Right forelimb (tissue), 1 donor: ENCODE results near the gene DLEC1.
A peak's percentile ranks its signal among the peaks of the same experiment; 100 is the strongest.
"Not testable (repeated sequence)": the region's sequence is repeated elsewhere in the genome, so short reads cannot be mapped to it uniquely, and the experiment has no call there.

ENCODE experiments used
- DNase-seq: peaks from one replicate; pipeline ENCODE4 v3.0.0-alpha.2; 2018

The DLEC1 gene

DNA sequence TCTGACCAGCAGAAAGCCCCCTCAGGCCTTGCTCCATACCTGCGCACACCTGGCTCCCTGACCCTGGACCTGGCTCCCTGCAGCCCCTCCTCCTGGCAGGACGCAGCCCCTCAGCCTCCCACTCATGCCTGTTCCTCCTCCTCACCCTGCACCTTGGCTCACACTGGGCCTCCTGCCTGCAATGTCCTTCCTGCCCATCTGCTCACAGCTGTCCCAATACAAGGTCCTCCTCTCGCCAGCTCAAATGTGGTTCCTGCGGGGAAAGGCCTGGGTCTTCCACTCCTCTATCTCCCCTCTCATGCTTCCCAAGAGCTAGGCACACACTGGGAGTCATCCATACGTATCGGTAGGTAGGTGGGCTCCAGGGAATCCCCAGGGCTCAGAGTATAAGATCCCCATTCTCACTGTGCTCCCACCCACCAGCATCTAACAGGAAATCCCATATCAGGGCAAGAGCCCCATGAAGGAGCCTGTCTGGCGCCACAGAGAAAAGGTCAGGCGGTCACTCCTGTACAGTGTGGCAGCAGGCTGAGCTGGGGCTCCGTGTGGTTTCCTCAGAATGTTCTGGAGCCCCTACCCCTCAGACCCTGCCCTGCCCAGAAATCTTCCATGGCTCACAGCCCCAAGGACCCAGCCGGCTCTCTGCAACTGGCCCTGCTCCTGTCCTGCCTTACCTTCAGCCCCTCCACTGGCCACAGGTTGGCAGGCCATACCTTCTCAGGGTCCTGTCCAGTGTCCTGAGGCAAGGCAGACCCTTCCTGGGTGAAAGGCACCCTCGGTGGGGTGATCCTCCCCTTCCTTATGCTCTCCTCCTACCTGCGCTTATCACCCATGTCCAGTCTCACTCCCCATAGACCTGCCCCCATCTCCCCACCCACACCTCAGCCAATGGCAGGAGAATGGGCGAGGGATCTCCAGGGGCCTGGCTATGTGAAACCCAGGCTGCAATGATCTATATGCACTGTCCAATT, 20.4 kb upstream of the DLEC1 start:
- no peak for DNase-seq

DNA sequence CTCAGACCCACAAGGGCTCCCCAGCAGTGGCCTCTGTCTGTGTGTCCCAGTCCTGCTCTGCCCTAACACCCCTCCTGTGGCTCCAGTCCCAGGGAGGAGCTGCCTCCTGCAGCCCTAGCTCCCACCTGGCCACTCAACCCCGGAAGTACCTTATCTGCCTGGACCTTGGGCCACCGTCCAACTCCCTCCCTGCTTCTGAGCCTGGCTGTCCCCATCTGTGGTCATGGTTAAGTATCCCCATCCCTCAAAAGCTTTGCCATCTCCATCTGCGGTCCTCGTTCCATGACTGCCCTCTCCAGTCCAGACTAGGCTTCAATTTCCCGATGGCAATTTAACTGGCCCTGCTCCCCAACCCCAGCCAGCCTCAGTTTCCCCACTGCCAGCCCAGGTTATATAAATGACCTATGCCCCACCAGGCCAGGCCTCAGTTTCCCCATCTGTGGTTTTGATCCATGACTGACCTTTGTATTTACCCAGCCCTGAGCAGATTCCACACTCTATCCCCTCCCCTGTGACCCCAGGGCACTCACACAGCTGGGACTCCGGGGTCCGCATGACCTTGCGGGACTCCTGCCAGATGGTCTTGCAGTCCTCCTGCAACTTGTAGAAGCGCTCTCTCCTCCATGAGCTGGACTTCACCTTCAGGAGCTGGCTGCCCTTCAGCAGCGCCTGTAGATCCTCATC, 19.2 kb upstream of the DLEC1 start:
- DNase-seq: no peak

DNA sequence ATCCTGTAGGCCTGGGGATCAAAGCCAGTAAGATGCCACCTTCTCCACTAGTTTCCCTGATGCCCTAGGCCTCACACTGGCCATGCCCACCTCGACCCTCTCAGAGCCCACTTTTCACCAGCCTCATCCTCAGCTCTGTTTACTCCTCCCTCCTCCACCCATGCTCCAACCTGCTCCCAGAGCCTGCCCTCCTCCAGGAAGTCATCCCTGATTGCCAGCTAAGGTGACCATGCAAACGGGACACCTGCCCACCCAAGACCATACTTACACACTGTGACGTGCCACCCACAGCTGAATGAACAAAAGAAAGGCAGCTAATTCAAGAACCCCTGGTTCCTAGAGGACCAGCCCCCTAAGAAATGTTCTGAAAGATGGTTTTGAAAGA, 18.7 kb upstream of the DLEC1 start:
- no peak for DNase-seq

DNA sequence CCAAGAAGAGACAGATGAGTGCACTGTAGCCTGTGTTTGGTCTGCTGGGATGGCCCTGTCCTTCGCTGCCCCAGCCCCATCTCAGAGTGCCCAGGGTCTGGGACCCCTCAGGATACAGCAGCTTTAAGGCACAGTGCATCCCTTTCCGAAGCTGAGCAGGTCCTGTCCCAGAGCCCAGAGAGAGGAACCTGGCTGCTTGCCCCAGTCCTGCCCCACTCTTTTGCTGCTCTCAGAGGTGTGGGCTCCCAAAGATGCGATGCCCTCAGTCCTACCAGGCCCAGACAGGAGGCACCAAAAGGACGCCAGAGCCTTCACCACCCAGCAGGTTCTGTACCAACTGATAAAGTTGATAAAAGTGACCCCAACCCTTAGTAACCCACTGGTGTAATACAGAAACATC, 17.8 kb upstream of the DLEC1 start:
- DNase-seq: no peak

DNA sequence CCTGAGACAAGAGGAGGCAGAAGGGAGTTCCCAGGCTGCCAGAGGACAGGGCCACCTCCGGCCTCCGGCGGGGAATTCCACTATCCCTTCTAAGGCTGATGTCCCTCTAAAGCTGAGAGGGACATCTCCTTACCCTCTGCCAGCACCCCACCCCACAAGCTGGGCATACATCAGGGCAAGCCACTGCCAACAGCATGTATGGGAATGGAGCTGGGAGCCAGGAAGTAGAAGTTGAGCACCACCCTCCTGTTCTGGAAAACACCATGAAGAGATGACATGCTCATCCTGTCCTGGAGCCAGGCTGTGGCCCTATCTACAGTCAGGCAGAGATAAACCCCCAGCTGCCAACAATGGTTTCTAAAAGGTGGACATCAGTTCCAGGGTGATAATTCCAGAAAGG, 16.7 kb upstream of the DLEC1 start:
- DNase-seq: no peak

DNA sequence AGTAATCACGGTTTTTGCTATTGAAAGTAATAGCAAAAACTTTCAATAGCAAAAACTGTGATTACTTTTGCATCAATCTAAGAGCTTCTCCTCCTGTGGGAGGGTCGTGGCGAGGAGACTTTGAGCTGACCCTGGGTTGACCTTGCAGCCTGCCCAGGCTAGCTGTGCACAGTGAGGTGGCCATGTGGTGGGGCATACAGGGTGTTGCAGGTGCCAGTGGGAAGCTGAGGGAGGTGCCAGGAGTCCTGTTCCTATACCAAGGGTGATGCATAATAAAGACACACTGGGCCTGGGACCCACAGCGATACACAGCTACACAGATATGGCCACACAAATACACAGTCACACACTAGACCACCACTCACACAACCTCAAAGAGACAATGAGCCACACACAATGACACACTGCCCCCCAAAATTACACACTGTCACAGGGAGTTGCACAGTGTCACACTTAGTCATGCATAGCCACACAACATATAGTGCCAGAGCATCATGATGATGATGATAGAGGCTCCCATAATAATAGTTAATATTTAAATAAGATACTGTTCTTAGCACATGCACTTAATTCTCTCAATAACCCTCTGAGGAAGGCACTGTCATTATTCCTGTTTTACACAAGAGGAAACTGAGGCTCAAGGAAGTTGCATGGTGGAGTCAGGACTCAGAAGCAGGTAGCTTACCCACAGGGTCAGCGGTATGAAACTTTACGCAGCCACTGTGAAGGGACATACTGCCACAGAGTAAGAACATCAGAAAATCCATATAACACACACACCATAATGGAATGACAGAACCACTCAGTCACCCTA, 15.9 kb upstream of the DLEC1 start:
- no peak for DNase-seq

DNA sequence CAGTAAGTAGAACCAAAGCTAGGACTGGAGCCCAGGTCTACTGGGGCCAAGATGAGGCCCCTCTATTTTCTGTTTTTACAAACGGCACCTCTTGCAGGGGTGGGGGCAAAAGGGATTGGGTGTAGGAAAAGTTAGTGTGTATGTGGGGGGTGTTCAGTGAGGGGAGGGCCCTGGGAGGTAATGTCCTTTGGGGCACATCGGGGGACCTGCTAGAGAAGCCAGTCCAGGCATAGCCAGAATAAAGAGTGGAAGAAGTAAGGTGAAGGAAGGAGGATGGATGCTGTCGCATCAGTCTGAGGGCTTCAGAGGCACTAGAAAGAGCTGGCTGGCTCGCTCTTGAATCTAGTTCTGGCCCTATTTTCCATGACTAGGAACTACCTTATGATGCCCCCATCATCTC, 12.2 kb upstream of the DLEC1 start:
- no peak for DNase-seq

DNA sequence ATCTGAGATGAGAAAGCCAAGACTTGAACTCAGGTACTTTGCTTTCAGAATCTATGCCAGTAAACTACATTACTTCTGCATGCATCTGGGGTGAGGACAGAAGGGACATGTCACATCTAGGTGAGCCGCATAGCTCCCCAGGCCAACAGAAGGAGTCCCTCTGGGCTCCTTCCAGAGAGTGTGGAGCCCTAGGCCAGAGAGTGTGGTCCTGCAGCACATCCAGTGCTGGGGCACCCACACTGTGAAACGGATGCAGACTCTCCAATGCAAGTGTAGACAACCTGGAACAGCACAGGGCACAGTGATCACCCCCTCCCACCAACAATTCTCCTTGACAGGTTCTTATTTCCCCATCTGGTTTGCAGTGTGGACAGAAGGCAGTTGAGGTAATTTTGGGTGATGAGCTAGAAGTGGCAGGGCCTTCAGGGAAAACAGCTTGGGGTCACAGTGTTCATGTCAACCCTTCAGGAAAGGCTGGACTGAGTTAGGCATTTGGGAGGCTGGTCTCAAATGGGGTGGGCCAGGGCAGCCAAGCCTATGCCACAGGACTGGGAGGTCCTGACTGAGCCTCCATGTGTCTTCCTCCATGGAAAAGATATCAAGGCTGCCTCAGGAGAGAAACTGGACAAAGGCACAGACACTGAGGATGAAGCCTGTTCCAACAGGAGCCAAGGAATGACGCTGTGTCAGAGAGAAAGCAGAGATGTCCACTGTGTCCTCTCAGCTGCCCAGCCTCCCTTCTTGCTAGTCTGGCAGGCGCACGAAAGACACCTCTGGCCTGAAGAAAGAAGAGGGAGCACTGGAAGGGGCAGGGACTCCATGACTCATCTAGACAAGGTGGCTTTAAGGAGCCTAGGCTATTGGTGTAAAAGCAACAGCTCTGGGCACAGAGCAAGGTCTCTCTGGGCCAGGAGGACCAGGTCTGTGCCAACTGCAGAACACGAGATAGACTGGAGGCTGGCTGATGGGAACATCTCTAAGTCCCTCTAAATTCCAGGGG, 11.2 kb upstream of the DLEC1 start:
- no peak for DNase-seq

DNA sequence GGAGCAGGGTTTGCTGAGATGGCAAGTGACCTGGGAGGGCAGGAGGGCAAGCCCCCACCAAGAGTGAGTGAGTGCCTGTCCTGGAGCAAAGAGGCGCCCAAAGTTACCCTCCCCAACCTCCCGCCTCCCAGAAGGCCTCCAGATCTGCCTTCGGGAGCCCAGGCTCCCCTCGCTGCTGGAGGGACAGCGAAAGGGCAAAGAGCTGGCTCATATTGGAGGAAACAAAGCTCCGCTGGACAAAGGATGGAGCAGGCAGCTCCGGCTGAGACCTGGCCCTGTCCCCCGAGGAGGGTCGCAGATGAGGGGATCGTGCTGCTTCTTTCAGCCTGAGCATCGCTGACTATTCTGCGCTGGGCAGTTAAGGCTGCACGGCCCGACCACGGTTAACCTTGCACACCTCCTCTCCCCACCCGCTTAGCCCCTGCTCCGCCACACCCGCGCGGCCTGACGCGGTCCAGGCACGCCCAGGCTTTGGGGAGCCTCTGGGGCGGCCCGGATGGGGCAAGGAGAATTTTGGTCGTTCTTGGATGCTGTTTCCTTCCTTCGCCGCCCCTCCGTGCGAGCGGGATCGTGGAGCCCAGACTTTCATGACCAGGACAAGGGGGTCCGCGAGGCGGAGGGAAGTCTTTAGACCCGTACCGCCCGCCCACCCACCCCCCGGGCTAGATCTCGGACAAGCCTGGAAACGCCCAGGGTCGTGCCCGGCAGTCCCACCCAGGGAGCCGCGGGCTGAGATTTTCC, 10.2 kb upstream of the DLEC1 start:
- peak; percentile 66 for DNase-seq

DNA sequence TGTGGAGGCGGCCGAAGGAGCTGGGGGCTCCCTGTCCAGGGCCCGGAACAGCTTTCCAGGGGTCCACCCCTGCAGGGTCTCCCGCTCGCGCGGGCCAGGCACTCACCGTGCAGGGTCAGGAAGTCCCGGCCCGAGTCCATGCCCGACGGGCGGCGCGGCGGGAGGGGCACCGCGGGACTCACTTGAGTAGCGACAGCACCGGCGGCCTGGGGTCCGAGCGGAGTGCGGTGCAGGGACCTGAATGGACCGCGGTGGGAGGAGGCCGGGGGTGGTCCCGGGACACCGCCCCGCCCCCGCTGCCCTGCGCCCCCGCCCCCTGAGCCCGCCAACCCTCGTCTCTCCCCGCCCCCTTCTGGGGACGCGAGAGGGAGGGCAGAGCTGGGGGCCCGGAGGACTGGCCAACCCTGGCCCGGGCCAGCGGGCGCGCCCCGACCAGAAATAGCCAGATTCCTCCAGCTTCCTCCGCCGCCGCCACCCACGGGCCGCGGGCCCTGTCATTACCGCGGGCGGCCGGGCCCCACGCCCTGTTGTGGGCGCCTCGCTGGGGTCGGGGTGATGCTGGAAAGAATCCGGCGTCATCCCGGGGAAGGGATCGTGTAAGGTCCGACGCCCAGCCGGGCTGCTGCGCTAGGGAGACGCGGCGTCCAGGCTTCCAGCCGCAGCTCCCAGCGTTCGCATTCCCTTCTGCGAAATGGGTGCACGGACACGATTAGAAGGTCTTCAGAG, 9.4 kb upstream of the DLEC1 start, which contains the start of gene PLCD1:
TSS of gene PLCD1 (minus strand) at position 243 of the 726 bp plus-strand sequence. CDS start at position 140, 103 bp downstream.
- peak; percentile 89 for DNase-seq

DNA sequence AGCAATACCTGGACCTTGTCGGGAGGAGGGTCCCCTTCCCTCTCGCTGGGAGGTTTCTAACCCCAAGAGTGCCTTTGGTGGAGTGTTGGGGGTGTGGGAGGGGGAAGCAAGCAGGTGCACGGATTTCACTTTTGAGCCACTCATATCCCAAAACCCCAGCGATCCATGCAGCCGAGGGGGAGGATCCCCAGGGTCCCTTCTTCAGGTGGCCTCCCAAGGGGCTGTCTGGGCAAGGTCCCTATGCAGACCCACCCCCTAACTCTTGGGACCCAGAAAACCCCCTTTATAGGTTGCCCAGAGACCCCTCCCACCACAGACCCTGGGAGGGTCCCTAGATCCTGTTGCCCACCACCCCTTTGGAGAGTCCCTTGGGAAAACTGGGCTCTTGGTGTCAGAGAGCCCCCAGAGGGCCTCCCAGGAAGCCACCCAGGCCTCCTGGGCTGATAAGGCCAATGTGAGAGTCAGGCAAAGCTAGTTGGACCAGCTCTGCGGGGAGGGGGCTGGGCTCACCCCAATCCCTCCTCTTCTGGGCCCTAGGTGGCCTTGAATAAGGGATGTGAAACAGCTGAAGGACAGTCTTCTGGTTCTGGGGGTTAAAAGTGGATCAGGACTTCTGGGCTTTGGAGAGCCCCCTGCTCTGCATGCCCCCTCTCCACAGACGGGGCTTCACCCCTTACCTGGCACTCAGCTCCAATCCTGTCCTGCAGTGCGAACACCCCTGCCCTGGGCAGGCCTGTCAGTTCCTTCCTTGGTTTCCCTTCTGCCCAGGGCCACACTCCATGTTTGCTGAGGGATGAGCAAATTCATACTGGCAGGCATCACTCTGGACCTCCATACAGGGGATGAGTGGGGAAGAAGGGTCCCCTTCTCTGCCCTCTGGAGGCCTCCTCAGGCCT, 8.6 kb upstream of the DLEC1 start:
- DNase-seq: no peak

DNA sequence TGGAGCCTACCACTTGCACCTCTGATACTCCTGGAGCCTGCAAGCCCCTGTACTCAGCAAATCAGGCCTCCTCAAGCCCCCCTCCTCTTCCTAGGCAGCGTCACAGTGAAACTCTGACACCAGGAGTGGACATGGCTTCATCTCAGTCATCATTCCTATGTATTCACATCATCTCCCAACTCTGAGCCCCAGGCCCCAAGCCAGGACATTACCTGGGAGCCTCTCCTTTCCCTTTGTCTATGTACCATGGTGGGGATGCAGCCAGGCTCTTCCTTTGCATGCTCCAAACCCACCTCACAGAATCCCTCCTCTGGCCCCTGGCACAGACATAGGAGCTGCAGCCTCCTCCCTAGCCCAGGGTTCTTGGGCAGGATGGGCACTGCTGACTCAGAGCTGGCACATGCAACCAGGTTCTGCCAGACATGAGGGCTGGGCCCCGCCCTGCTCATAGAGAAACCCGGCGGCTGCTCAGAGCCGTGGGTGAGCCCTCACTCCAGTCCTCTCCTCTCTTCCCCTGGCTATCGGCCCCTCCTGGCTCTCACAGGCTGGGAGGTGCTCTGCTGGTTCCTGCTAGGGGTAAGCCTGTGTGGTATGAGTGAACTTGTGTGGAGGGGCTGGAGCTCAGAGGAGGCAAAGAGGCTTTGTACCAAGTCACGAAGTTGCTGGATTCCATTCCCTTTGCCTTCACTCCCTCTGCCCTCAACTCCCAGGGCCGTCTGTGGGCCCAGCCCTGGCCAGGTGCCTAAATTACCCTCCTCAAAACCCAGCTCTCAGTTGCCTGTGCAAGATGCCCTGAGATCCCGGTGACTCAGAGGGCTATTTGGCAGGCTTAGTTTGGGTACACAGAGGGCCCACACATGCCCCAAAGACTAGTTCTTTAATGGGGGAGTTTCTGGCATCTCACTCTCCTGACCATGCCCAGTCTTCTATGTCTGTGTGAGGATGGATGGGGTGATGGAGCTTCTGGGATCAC, 7.7 kb upstream of the DLEC1 start:
- no peak for DNase-seq

DNA sequence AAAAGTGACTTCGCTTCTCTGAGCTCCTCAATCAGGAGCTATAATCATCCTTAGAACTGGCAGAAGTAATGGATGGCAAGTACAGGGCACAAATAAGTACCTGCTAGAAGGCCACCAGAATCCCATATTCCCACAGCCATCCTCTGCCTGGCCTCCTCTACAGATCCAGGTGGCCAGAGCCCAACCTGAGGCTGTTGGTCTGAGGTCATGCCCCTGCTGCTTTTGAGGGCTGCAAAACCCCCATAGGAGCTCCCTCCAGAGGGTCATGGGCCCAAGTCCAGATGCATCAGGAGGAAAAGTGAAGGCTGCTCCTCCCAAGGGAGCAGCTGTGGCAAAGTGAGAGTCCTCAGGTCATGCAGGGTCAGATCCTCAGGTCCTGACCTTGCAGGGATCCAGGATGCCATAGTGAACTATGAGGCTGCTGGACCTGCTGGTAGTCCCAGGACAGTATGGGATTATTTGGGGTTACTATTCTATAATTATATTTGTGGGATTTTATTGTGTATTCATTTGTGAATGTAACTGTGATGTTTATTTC, 6.6 kb upstream of the DLEC1 start:
- no peak for DNase-seq

DNA sequence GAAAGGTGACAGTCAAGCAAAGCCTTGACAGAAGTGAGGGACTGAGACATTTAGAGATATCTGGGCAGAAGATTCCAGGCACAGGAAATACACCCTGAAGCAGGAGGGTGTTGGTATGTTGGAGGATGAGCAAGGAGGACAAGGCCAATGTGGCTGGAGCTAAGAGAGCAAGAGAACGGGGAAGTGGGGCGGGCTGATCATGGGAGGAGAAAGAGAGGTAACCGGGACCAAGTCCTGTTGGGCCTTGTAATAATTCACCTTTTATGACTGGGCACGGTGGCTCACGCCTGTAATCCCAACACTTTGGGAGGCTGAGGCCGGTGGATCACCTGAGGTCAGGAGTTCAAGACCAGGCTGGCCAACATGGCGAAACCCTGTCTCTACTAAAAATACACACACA, 5.4 kb upstream of the DLEC1 start:
- not testable (repeated sequence) for DNase-seq

DNA sequence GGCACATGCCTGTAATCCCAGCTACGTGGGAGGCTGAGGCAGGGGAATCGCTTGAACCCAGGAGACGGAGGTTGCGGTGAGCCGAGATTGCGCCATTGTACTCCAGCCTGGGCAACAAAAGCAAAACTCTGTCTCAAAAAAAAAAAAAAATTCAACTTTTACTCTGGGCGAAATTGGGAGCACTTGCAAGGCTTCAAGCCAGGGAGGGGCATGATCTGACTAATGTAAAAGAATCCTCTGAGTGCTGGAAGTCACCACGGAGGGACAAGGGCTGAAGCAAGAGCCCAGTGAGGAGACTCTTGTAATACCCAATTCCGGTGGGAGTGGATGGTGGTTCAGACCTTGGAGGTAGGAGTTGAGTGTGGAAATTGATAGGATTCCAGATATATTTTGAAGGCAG, 4.7 kb upstream of the DLEC1 start:
- not testable (repeated sequence) for DNase-seq

DNA sequence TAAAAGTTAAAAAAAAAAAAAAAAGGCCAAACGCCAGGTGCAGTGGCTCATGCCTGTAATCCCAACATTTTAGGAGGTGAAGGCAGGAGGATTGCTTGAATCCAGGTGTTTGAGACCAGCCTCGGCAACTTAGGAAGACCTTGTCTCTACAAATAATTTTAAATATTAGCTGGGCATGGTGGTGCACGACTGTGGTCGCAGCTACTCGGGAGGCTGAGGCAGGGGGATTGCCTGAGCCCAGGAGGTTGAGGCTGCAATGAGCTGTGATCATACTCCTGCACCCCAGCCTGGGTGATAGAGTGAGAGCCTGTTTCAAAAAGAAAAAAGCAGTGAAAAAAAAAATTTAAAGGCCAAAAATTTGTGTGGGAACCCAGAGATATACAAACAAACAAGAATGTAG, 2.7 kb upstream of the DLEC1 start:
- DNase-seq: no peak

DNA sequence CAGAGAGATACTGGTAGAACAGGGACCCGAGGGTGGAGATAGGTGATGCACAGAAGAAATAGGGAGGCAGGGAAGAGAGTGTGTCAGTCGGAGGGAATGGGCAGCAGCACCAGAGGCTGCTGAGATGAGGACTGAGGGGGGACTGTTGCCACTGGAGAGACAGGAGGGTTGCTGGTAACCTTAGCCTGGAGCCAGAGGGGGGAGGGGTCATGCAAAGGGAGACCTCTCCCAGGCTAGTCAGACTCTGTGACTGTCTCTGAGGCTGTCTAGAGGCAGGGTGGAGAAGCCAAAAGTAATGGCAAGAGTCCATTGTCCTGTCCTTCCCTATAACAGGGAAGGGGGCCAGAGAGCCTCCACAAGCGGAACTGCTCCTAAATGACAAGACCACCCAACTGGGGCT, 2.1 kb upstream of the DLEC1 start:
- no peak for DNase-seq

DNA sequence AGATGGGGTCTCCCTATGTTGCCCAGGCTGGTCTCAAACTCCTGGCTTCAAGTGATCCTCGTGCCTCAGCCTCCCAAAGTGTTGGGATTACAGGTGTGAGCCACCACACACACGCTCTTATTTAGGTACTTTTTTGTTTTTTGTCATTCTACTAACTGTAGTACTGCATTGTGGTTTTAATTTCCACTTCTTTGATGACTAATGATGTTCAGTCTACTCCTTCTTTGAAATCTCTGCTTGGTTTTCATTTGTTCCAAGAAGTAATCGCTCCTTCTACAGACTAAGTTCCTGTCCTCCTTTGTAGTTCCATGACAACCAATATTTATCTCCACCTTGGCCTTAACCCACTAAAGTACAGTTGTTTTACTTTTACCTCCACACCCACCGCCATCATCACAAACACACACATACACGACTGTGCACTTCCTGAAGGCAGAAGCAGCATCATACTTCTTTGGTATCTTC, 529 bp upstream of the DLEC1 start:
- DNase-seq: no peak
